Measurements from ENCODE around the gene ANKMY1.

The ANKMY1 gene

GRCh38 chr2:240506406-240507059 is 51.3 kb downstream of the ANKMY1 start:
- no peak overlapping the region for H3K9ac ChIP-seq (ENCODE audit: low read depth, low read length)
- H3K4me1 ChIP-seq (ENCODE audit: insufficient read depth, low read length) = no peaks in the 10 kb centered on the region
- H3K4me3 ChIP-seq (ENCODE audit: low read length) = no peak overlapping the region
- H3K9me3 ChIP-seq (ENCODE audit: insufficient read depth, low read depth, low read length) = no peaks in the 10 kb centered on the region
- H3K36me3 ChIP-seq (ENCODE audit: insufficient read depth, low read depth, low read length) = no peaks in the 10 kb centered on the region
- no peak overlapping the region for H3K27ac ChIP-seq (ENCODE audit: low read length)
- no peaks in the 10 kb centered on the region for H3K27me3 ChIP-seq (ENCODE audit: insufficient read depth, low read length)

- Histone ChIP-seq H3K9ac (ENCODE audit: low read depth, low read length) (no peak overlapping the region), H3K9me3 (ENCODE audit: insufficient read depth, low read depth, low read length) (no peaks in the 10 kb centered on the region), H3K4me1 (ENCODE audit: insufficient read depth, low read length) (no peaks in the 10 kb centered on the region), H3K36me3 (ENCODE audit: insufficient read depth, low read depth, low read length) (no peaks in the 10 kb centered on the region), H3K27me3 (ENCODE audit: insufficient read depth, low read length) (no peaks in the 10 kb centered on the region), H3K4me3 (ENCODE audit: low read length) (no peak overlapping the region), H3K27ac (ENCODE audit: low read length) (no peak overlapping the region)
Observed at GRCh38 chr2:240505910-240506309, 51.9 kb downstream of the ANKMY1 start.

GRCh38 chr2:240503848-240504247 is 53.9 kb downstream of the ANKMY1 start:
- H3K9me3 ChIP-seq (ENCODE audit: insufficient read depth, low read depth, low read length) = no peaks in the 10 kb centered on the region
- H3K36me3 ChIP-seq (ENCODE audit: insufficient read depth, low read depth, low read length) = no peaks in the 10 kb centered on the region

GRCh38 chr2:240503375-240503774 is 54.4 kb downstream of the ANKMY1 start:
- no peak overlapping the region for H3K27ac ChIP-seq (ENCODE audit: low read length)
- H3K27me3 ChIP-seq (ENCODE audit: insufficient read depth, low read length) = no peaks in the 10 kb centered on the region
- no peak overlapping the region for H3K9ac ChIP-seq (ENCODE audit: low read depth, low read length)
- H3K9me3 ChIP-seq (ENCODE audit: insufficient read depth, low read depth, low read length) = no peaks in the 10 kb centered on the region
- H3K4me3 ChIP-seq (ENCODE audit: low read length) = no peak overlapping the region
- H3K36me3 ChIP-seq (ENCODE audit: insufficient read depth, low read depth, low read length) = no peaks in the 10 kb centered on the region
- no peaks in the 10 kb centered on the region for H3K4me1 ChIP-seq (ENCODE audit: insufficient read depth, low read length)

More at GRCh38 chr2:240503848-240504247, 53.9 kb downstream of the ANKMY1 start:
- no peaks in the 10 kb centered on the region for H3K4me1 ChIP-seq (ENCODE audit: insufficient read depth, low read length)
- H3K27ac ChIP-seq (ENCODE audit: low read length) = no peak overlapping the region
- H3K27me3 ChIP-seq (ENCODE audit: insufficient read depth, low read length) = no peaks in the 10 kb centered on the region
- no peak overlapping the region for H3K9ac ChIP-seq (ENCODE audit: low read depth, low read length)
- H3K4me3 ChIP-seq (ENCODE audit: low read length) = no peak overlapping the region

GRCh38 chr2:240502430-240503121 is 55.2 kb downstream of the ANKMY1 start:
- no peak overlapping the region for H3K27ac ChIP-seq (ENCODE audit: low read length)

GRCh38 chr2:240502059-240502429 is 55.7 kb downstream of the ANKMY1 start:
- no peaks in the 10 kb centered on the region for H3K36me3 ChIP-seq (ENCODE audit: insufficient read depth, low read depth, low read length)
- no peak overlapping the region for H3K9ac ChIP-seq (ENCODE audit: low read depth, low read length)
- no peaks in the 10 kb centered on the region for H3K27me3 ChIP-seq (ENCODE audit: insufficient read depth, low read length)
- H3K4me1 ChIP-seq (ENCODE audit: insufficient read depth, low read length) = no peaks in the 10 kb centered on the region
- H3K27ac ChIP-seq (ENCODE audit: low read length) = no peak overlapping the region
- H3K9me3 ChIP-seq (ENCODE audit: insufficient read depth, low read depth, low read length) = no peaks in the 10 kb centered on the region
- H3K4me3 ChIP-seq (ENCODE audit: low read length) = no peak overlapping the region

More at GRCh38 chr2:240502430-240503121, 55.2 kb downstream of the ANKMY1 start:
- Histone ChIP-seq H3K36me3 (ENCODE audit: insufficient read depth, low read depth, low read length) (no peaks in the 10 kb centered on the region), H3K9me3 (ENCODE audit: insufficient read depth, low read depth, low read length) (no peaks in the 10 kb centered on the region), H3K27me3 (ENCODE audit: insufficient read depth, low read length) (no peaks in the 10 kb centered on the region), H3K4me1 (ENCODE audit: insufficient read depth, low read length) (no peaks in the 10 kb centered on the region), H3K9ac (ENCODE audit: low read depth, low read length) (no peak overlapping the region), H3K4me3 (ENCODE audit: low read length) (no peak overlapping the region)

GRCh38 chr2:240501531-240501991 is 56.2 kb downstream of the ANKMY1 start:
- H3K36me3 ChIP-seq (ENCODE audit: insufficient read depth, low read depth, low read length) = no peaks in the 10 kb centered on the region
- H3K4me3 ChIP-seq (ENCODE audit: low read length) = no peak overlapping the region
- no peak overlapping the region for H3K9ac ChIP-seq (ENCODE audit: low read depth, low read length)
- H3K9me3 ChIP-seq (ENCODE audit: insufficient read depth, low read depth, low read length) = no peaks in the 10 kb centered on the region
- H3K27ac ChIP-seq (ENCODE audit: low read length) = no peak overlapping the region
- H3K4me1 ChIP-seq (ENCODE audit: insufficient read depth, low read length) = no peaks in the 10 kb centered on the region
- no peaks in the 10 kb centered on the region for H3K27me3 ChIP-seq (ENCODE audit: insufficient read depth, low read length)

- Histone ChIP-seq H3K27me3 (ENCODE audit: insufficient read depth, low read length) (no peaks in the 10 kb centered on the region), H3K4me1 (ENCODE audit: insufficient read depth, low read length) (no peaks in the 10 kb centered on the region), H3K27ac (ENCODE audit: low read length) (no peak overlapping the region), H3K9ac (ENCODE audit: low read depth, low read length) (no peak overlapping the region), H3K9me3 (ENCODE audit: insufficient read depth, low read depth, low read length) (no peaks in the 10 kb centered on the region), H3K36me3 (ENCODE audit: insufficient read depth, low read depth, low read length) (no peaks in the 10 kb centered on the region), H3K4me3 (ENCODE audit: low read length) (no peak overlapping the region)
Observed at GRCh38 chr2:240500561-240501423, 57.0 kb downstream of the ANKMY1 start.

- H3K36me3 ChIP-seq (ENCODE audit: insufficient read depth, low read depth, low read length) = no peaks in the 10 kb centered on the region
- H3K9ac ChIP-seq (ENCODE audit: low read depth, low read length) = no peak overlapping the region
- H3K27ac ChIP-seq (ENCODE audit: low read length) = no peak overlapping the region
Observed at GRCh38 chr2:240499309-240500301, 58.2 kb downstream of the ANKMY1 start.

GRCh38 chr2:240498958-240499260 is 58.9 kb downstream of the ANKMY1 start:
- no peaks in the 10 kb centered on the region for H3K36me3 ChIP-seq (ENCODE audit: insufficient read depth, low read depth, low read length)
- H3K4me3 ChIP-seq (ENCODE audit: low read length) = no peak overlapping the region
- H3K4me1 ChIP-seq (ENCODE audit: insufficient read depth, low read length) = no peaks in the 10 kb centered on the region
- no peaks in the 10 kb centered on the region for H3K27me3 ChIP-seq (ENCODE audit: insufficient read depth, low read length)
- H3K9me3 ChIP-seq (ENCODE audit: insufficient read depth, low read depth, low read length) = no peaks in the 10 kb centered on the region
- no peak overlapping the region for H3K27ac ChIP-seq (ENCODE audit: low read length)
- no peak overlapping the region for H3K9ac ChIP-seq (ENCODE audit: low read depth, low read length)

More at GRCh38 chr2:240499309-240500301, 58.2 kb downstream of the ANKMY1 start:
- no peaks in the 10 kb centered on the region for H3K27me3 ChIP-seq (ENCODE audit: insufficient read depth, low read length)
- H3K4me1 ChIP-seq (ENCODE audit: insufficient read depth, low read length) = no peaks in the 10 kb centered on the region
- H3K9me3 ChIP-seq (ENCODE audit: insufficient read depth, low read depth, low read length) = no peaks in the 10 kb centered on the region
- H3K4me3 ChIP-seq (ENCODE audit: low read length) = no peak overlapping the region
